ENCODE results near the gene CA10.

GRCh38 chr17:51613255-51613654, 545.3 kb downstream of the CA10 start:
- TF ChIP-seq EZH2 (IDR thresholded peaks at IDR 0.05; ENCODE audit: borderline replicate concordance, insufficient read depth, low read depth, low read length, poor library complexity, severe bottlenecking) (no peak), CTCF (IDR thresholded peaks at IDR 0.05) (no peak)
